ENCODE data around the gene DYNLT2B. TPM values are rescaled to one million over a fixed set of nuclear protein-coding genes. Genes with fewer than 3 reads are reported as not detected.
A peak's percentile ranks its signal among the peaks of the same experiment; 100 is the strongest.

The DYNLT2B gene
- total and polyA plus RNA-seq, 2 experiments from 2014 or later: 9.6 to 39.7 TPM

- Histone ChIP-seq H4K20me1 (ENCODE audit: insufficient read depth) (no peaks in the 10 kb centered on the region), H3K4me1 (ENCODE audit: insufficient read depth) (no peaks in the 10 kb centered on the region)
- TF ChIP-seq EZH2phosphoT487 (IDR thresholded peaks at IDR 0.05; ENCODE audit: insufficient read depth, low read depth): no peak
- TF ChIP-seq EZH2 (IDR thresholded peaks at IDR 0.05; ENCODE audit: insufficient read depth, poor library complexity, severe bottlenecking): no peak
These were observed 19.5 kb downstream of the DYNLT2B start for GRCh38 chr3:196298521-196298920.

DNA sequence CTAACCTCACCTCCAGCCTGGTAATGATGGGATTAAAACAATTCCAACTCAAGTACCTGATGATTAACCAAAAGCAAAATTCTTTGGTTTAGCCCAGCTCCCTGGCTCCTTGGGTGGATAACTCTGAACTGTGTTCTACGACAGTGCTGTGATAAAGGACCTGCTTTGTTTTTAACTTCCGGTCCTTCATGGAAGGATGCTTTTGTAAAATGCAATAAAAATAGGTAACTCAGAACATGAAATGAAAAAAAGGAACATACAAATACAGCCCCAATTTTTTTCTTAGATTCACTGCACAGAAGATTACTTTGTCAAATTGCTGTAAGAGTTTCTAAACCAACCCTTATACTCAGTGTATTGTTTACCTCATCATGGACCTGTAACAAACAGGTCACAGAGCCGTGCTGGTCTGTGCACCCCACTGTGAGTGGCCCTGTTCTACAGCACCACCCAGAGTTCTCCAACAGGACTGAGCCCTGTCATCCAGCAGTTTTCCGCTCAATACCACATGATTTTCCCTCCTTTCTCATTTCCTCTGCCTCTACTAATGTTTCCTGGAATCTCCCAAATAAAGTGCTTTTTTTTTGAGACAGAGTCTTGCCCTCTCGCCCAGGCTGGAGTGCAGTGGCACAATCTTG is 25.6 kb downstream of the DYNLT2B start:
- in situ Hi-C loops (cut with MboI): no loop called here
- no peak overlapping the region for H3K27ac ChIP-seq
- no peak overlapping the region for H3K4me3 ChIP-seq
- H2AFZ ChIP-seq: no peak overlapping the region
- no peaks in the 10 kb centered on the region for H3K27me3 ChIP-seq (replicated peaks; ENCODE audit: insufficient read depth)
- no peak overlapping the region for H3K9ac ChIP-seq
- H3K4me2 ChIP-seq (ENCODE audit: unreplicated experiment): no peak overlapping the region
- TF ChIP-seq EZH2phosphoT487 (IDR thresholded peaks at IDR 0.05; ENCODE audit: insufficient read depth, low read depth) (no peak), EZH2 (IDR thresholded peaks at IDR 0.05; ENCODE audit: insufficient read depth, poor library complexity, severe bottlenecking) (no peak)
- DNase-seq: no peak
- no peaks in the 10 kb centered on the region for H4K20me1 ChIP-seq (ENCODE audit: insufficient read depth)
- no peaks in the 10 kb centered on the region for H3K9me3 ChIP-seq (ENCODE audit: low read depth)
- no peaks in the 10 kb centered on the region for H3K36me3 ChIP-seq (ENCODE audit: low read depth)
- no peaks in the 10 kb centered on the region for H3K4me1 ChIP-seq (ENCODE audit: insufficient read depth)
- peaks cover under 1% of the 10 kb centered on the region; the same call in 1 of the 2 replicates for H3K79me2 ChIP-seq (ENCODE audit: insufficient read depth)
- H3K9me2 ChIP-seq (ENCODE audit: insufficient read depth): no peaks in the 10 kb centered on the region
- 81 to 86% methylated on average over 5 of the region's 5 CpGs for WGBS, 2 experiments (ENCODE audit: low coverage in 1 of 2, low lambda C conversion rate in 2 of 2, missing lambda C conversion rate in 2 of 2)
- peaks cover 7% of the 10 kb centered on the region; the same call in 1 of the 2 replicates for H3F3A ChIP-seq (ENCODE audit: insufficient read depth)

More at GRCh38 chr3:196298521-196298920, 19.5 kb downstream of the DYNLT2B start:
- no peak overlapping the region for H3K4me3 ChIP-seq
- no peaks in the 10 kb centered on the region for H3K27me3 ChIP-seq (replicated peaks; ENCODE audit: insufficient read depth)
- H3K9me3 ChIP-seq (ENCODE audit: low read depth): no peaks in the 10 kb centered on the region
- H3K4me2 ChIP-seq (ENCODE audit: unreplicated experiment): no peak overlapping the region
- no peak overlapping the region for H3K9ac ChIP-seq
- H2AFZ ChIP-seq: no peak overlapping the region
- H3K36me3 ChIP-seq (ENCODE audit: low read depth): peaks cover 5% of the 10 kb centered on the region; the same call in 1 of the 2 replicates
- H3K27ac ChIP-seq: no peak overlapping the region
- H3K9me2 ChIP-seq (ENCODE audit: insufficient read depth): no peaks in the 10 kb centered on the region
- WGBS, 2 experiments (ENCODE audit: low coverage in 1 of 2, low lambda C conversion rate in 2 of 2, missing lambda C conversion rate in 2 of 2): 96 to 97% methylated on average over 2 of the region's 2 CpGs
- in situ Hi-C loops (cut with MboI): no loop called here
- no peaks in the 10 kb centered on the region for H3F3A ChIP-seq (ENCODE audit: insufficient read depth)
- H3K79me2 ChIP-seq (ENCODE audit: insufficient read depth): no peaks in the 10 kb centered on the region
- DNase-seq: no peak

- no peaks in the 10 kb centered on the region for H3K9me3 ChIP-seq (ENCODE audit: low read depth)
- WGBS, 2 experiments (ENCODE audit: low coverage in 1 of 2, low lambda C conversion rate in 2 of 2, missing lambda C conversion rate in 2 of 2): 1 to 2% methylated on average over 17 of the region's 17 CpGs
- H2AFZ ChIP-seq: peak overlapping the region; percentile 95
- H3K4me1 ChIP-seq (ENCODE audit: insufficient read depth): peaks cover 29% of the 10 kb centered on the region
- in situ Hi-C loops (cut with MboI): no loop called here
- H3K27ac ChIP-seq: peak overlapping the region; percentile 90
- no peaks in the 10 kb centered on the region for H3K27me3 ChIP-seq (replicated peaks; ENCODE audit: insufficient read depth)
- peaks cover 12% of the 10 kb centered on the region; the same call in 1 of the 2 replicates for H3F3A ChIP-seq (ENCODE audit: insufficient read depth)
- no peaks in the 10 kb centered on the region for H3K9me2 ChIP-seq (ENCODE audit: insufficient read depth)
- TF ChIP-seq EZH2phosphoT487 (IDR thresholded peaks at IDR 0.05; ENCODE audit: insufficient read depth, low read depth): no peak
- no peak for TF ChIP-seq EZH2 (IDR thresholded peaks at IDR 0.05; ENCODE audit: insufficient read depth, poor library complexity, severe bottlenecking)
- H3K4me2 ChIP-seq (ENCODE audit: unreplicated experiment): peak overlapping the region; percentile 99
- no peaks in the 10 kb centered on the region for H3K36me3 ChIP-seq (ENCODE audit: low read depth)
- H3K9ac ChIP-seq: peak overlapping the region; percentile 96
- DNase-seq: peak; percentile 71
- peak overlapping the region; percentile 95 for H3K4me3 ChIP-seq
- no peaks in the 10 kb centered on the region for H4K20me1 ChIP-seq (ENCODE audit: insufficient read depth)
- peaks cover 44% of the 10 kb centered on the region for H3K79me2 ChIP-seq (ENCODE audit: insufficient read depth)
These were observed 29.9 kb downstream of the DYNLT2B start for GRCh38 chr3:196288141-196288460.

- WGBS, 2 experiments (ENCODE audit: low coverage in 1 of 2, low lambda C conversion rate in 2 of 2, missing lambda C conversion rate in 2 of 2): 0 to 1% methylated on average over 53 to 54 of the region's 55 CpGs
- H3K9ac ChIP-seq: peak within 1 kb of the TSS; percentile 96
- peaks cover 29% of the 10 kb centered on the region for H3K4me1 ChIP-seq (ENCODE audit: insufficient read depth)
- no peaks in the 10 kb centered on the region for H3K36me3 ChIP-seq (ENCODE audit: low read depth)
- peak within 1 kb of the TSS; percentile 95 for H2AFZ ChIP-seq
- no peaks in the 10 kb centered on the region; the same call in 1 of the 2 replicates for H4K20me1 ChIP-seq (ENCODE audit: insufficient read depth)
- peaks cover 49% of the 10 kb centered on the region for H3K79me2 ChIP-seq (ENCODE audit: insufficient read depth)
- no peak for TF ChIP-seq EZH2phosphoT487 (IDR thresholded peaks at IDR 0.05; ENCODE audit: insufficient read depth, low read depth)
- no peak for TF ChIP-seq EZH2 (IDR thresholded peaks at IDR 0.05; ENCODE audit: insufficient read depth, poor library complexity, severe bottlenecking)
- peak; percentile 97 for DNase-seq
- in situ Hi-C loops (cut with MboI): no loop called here
- H3K9me3 ChIP-seq (ENCODE audit: low read depth): no peaks in the 10 kb centered on the region
- peaks cover 12% of the 10 kb centered on the region; the same call in 1 of the 2 replicates for H3F3A ChIP-seq (ENCODE audit: insufficient read depth)
- peak within 1 kb of the TSS; percentile 90 for H3K27ac ChIP-seq
- H3K4me3 ChIP-seq: peak within 1 kb of the TSS; percentile 95
- no peaks in the 10 kb centered on the region for H3K9me2 ChIP-seq (ENCODE audit: insufficient read depth)
- no peaks in the 10 kb centered on the region for H3K27me3 ChIP-seq (replicated peaks; ENCODE audit: insufficient read depth)
- H3K4me2 ChIP-seq (ENCODE audit: unreplicated experiment): peak within 1 kb of the TSS; percentile 99
These were observed 30.4 kb downstream of the DYNLT2B start, which contains the start of gene PCYT1A for GRCh38 chr3:196287440-196288140. Gene PCYT1A (minus strand): TSS chr3:196287726. CDS start chr3:196270531, 17,195 bp downstream.
